ENCODE results near the gene FAM170B.

The FAM170B gene

GRCh38 chr10:49135575-49136313 lies 1.9 kb upstream of the FAM170B start:
- no peak for DNase-seq (ENCODE audit: low read depth)
- TF ChIP-seq, protein P1, sequence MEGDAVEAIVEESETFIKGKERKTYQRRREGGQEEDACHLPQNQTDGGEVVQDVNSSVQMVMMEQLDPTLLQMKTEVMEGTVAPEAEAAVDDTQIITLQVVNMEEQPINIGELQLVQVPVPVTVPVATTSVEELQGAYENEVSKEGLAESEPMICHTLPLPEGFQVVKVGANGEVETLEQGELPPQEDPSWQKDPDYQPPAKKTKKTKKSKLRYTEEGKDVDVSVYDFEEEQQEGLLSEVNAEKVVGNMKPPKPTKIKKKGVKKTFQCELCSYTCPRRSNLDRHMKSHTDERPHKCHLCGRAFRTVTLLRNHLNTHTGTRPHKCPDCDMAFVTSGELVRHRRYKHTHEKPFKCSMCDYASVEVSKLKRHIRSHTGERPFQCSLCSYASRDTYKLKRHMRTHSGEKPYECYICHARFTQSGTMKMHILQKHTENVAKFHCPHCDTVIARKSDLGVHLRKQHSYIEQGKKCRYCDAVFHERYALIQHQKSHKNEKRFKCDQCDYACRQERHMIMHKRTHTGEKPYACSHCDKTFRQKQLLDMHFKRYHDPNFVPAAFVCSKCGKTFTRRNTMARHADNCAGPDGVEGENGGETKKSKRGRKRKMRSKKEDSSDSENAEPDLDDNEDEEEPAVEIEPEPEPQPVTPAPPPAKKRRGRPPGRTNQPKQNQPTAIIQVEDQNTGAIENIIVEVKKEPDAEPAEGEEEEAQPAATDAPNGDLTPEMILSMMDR (IDR thresholded peaks at IDR 0.05; ENCODE audit: low read depth, low read length, missing control alignments), result no peak
- H3K4me3 ChIP-seq (ENCODE audit: low read depth, low read length), result no peak overlapping the region

DNA sequence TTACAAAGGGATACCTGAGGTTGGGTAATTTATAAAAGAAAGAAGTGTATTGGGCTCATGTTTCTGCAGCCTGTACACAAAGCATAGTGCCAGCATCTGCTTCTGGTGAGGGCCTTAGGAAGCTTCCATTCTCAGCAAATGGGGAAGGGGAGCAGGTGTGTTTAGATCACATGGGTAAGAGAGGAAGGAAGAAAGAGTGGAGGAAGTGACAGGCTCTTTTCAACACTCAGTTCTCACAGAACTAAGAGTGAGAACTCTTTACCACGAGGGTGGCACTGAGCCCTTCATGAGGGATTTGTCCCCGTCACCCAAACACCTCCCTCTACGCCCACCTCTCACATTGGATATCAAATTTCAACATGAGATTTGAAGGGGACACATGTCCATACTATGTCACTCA lies 506 bp upstream of the FAM170B start:
- no peak for DNase-seq (ENCODE audit: low read depth)
- TF ChIP-seq, protein P1 (IDR thresholded peaks at IDR 0.05; ENCODE audit: low read depth, low read length, missing control alignments), result no peak
- H3K4me3 ChIP-seq (ENCODE audit: low read depth, low read length), result no peak overlapping the region

GRCh38 chr10:49132362-49132737 lies 1.5 kb downstream of the FAM170B start:
- H3K4me3 ChIP-seq (ENCODE audit: low read depth, low read length), result no peak overlapping the region
- TF ChIP-seq, protein P1 (IDR thresholded peaks at IDR 0.05; ENCODE audit: low read depth, low read length, missing control alignments), result no peak
- no peak for DNase-seq (ENCODE audit: low read depth)

DNA sequence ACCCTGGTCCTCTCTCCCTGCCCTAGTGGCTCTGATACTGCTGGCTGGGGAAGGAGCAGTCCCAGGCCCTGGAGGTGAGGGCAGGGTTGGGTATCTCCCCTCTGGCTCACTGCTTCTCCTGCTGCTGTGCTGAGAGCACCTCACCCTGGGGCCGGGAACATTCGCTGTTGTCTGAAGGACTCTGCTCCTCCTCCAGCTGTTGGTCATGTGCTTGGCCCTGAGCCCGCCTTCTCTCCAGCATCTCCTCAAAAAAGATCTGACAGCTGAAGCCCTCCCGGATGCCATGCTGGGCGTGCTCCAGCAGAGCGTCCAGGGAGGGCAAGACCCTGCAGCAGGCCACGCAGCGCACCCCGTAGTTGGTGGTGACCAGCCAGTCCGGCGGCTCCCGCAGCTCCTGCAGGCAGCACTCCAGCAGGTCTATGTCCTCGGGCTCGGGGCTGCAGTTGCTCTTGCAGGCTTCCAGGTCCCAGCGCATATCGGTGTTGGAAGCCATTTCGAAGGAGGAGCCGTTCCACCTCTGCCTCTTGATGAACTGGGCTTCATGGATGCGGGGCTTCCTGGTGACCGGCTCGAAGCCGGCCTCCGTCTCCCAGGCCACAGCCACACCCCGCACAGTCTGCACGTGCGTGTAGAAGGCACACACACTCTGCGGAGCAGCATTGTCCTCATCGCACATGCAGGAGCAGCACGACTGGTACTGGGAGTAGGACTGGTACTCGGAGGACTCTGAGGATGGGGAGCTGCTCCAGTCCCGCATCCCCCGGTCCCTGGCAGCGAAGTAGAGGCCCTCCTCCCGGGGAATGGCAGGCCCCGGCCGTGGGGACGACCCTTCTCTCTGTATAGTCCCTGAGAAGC lies 2.1 kb downstream of the FAM170B start:
- TF ChIP-seq, protein P1 (IDR thresholded peaks at IDR 0.05; ENCODE audit: low read depth, low read length, missing control alignments), result no peak
- H3K4me3 ChIP-seq (ENCODE audit: low read depth, low read length), result no peak overlapping the region
- DNase-seq (ENCODE audit: low read depth), result no peak

- no peak for DNase-seq (ENCODE audit: low read depth)
- H3K4me3 ChIP-seq (ENCODE audit: low read depth, low read length), result no peak overlapping the region
- TF ChIP-seq, protein P1 (IDR thresholded peaks at IDR 0.05; ENCODE audit: low read depth, low read length, missing control alignments), result no peak
Observed at GRCh38 chr10:49129376-49129775, 4.4 kb downstream of the FAM170B start.

GRCh38 chr10:49128854-49129253 lies 5.0 kb downstream of the FAM170B start:
- DNase-seq (ENCODE audit: low read depth), result no peak
- TF ChIP-seq, protein P1 (IDR thresholded peaks at IDR 0.05; ENCODE audit: low read depth, low read length, missing control alignments), result no peak
- no peak overlapping the region for H3K4me3 ChIP-seq (ENCODE audit: low read depth, low read length)
